Tongue (tissue), 2 donors: ENCODE measurements around the gene TMEM131. TPM values are rescaled to one million over a fixed set of nuclear protein-coding genes. Genes with fewer than 3 reads are reported as not detected.

ENCODE experiments used
- DNase-seq: peaks from one replicate; pipeline ENCODE4 v3.0.0-alpha.2; 2015
- total RNA-seq: library from RNA; depleted of rRNA; stranded (reverse); fragments of >200 nt; gene quantifications from one replicate; pipeline ENCODE4 v1.2.3, GENCODE V29; 2014

Gene TMEM131
- total RNA-seq, 1 donor from 2014 or later, result 60.6 TPM

DNA sequence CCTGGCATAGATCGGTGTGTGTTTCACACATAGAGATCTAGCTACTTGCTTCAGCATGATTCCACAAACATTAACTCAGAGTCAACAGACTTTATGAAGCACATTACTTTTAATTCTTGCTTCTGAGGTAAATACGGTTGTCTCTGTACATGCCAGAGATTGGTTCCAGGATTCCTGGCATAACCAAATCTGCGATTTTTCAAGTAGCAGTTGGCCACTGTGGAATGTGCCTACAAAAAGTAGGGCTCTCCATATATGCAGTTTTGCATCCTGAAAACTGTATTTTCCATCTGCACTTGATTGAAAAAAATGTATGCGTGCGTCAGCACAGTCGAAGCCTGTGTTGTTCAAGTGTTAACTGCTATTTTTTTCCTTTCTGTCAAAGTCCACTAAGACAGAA lies 197.3 kb downstream of the TMEM131 start:
- no peak for DNase-seq

DNA sequence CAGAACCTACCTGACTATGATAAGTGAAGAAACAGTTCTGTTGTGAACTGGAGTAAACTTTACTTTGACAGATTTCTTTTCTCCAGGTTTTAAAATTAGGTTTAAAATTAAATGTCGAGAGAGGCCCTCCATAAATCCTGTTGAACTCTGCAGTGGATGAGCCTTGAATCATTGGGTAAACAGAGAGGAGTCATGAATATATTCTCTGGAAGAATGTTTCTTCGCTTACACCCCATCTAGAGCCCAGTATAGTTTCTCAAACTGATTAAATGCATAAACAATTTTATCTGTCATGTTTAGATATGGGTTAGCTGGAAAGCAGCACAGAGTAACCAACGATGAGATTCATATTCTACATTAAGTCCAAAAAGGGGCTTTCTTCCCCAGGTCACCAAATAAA lies 198.4 kb downstream of the TMEM131 start:
- no peak for DNase-seq

DNA sequence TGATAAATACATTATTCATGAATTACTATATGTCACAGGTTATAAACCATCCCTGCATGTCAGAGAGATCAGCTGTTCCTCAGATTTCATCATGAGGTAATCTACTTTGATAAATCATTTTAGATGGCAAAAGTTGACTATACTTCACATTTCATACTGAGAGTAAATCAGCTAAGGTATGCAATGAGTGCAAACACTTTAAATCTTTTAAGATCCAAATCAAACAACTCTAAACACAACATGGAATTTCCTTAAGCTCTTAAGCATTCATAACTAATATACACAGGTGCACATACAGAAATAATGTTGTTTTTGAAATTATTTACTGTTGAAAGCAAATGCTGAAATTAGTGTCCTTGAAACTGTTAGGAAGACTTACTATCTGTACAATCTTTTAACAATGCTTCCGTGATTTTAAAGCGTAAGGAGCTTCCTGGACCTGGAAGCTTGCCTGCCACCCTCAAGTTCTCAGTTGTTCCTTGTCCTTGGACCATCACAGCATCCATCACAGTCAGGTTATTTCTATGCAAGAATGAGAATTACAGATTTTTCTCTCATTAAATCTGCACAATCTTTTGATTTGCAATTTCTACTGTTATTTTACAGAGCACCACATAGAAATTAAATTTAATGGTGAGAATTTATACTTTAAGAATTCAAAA lies 199.2 kb downstream of the TMEM131 start:
- DNase-seq, result peak; percentile 3

DNA sequence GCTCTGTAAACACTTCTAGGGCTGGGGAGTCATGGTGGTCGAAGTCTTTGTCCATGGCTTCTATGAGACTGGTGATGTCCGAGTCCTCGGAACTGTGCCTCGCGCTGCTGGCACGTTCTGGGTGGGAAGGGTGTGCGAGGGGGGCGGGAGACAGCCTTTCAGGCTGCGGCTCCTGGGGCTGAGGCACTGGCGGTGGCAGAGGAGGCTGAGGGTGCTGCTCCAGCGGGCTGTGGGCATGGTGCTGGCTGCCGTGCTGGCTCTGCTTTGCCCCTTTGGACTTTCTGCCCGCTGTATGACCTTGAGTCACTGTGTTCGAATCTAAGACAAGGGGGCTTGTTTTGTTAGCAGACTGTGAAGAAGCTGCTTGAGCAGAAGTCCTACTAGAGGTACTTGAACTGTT lies 203.3 kb downstream of the TMEM131 start:
- no peak for DNase-seq

DNA sequence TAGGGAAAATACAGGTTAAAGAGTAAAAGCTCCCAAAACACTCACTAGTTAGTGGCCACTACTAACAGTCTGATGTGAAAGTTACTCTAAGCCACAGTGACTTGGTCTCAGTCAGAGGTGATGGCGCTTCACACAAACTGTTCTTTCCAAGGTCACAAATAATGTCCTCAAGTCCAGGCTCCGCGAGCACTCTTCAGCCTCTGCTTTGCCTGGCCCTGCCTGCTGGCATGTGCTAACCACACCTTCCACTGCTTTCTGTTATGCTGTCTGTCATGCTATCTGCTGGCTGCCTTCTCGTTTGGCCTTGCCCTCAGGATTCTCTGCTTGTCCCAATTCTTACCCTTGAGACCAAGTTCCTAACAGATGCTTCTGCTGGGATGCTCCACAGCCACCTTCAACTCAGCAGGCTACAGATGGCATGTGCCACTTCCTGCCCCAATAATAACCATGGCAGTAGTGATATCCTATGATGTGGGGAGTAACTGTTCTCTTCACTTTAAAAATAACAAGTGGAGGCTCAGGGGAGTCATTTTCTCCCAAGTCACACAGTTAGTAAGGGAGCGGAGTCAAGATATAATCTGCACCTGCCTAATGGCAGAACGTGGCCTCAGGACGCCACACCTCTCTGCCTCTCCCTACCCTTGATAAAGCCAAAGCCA lies 206.6 kb downstream of the TMEM131 start:
- no peak for DNase-seq

DNA sequence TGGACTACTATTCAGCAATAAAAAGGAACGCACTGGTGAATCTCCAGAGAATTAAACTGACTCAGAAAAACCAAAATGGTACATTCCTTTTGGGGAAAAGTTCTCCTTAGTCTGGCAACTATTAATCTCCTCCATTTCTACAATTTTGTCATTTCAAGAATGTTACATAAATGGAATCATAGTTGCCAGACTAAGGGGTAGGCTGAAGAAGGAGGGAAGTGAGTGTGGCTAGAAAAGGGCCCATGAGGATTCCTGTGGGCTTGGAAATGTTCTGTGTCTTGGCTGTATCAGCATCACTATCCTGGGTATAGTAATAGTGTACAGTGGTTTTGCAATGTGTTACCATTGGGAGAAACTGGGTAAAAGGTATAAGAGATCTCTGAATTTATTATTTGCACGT lies 209.9 kb downstream of the TMEM131 start:
- no peak for DNase-seq

DNA sequence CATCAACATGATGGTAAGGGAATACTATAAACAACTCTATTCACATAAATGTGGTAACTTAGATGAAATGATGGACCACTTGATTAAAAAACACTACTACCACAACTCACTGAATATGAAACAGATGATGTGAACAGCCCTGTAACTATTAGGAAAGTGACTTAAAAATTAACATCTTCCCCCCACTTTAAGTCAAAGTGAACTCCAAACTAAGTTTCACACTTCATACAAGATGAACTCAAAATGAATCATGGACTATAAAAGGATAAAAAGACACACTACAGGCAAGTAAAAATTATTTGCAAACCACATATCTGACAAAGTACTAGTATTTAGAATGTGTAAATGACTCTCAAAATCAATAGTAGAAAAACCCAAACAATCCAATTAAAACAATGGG lies 210.8 kb downstream of the TMEM131 start:
- DNase-seq, result no peak

DNA sequence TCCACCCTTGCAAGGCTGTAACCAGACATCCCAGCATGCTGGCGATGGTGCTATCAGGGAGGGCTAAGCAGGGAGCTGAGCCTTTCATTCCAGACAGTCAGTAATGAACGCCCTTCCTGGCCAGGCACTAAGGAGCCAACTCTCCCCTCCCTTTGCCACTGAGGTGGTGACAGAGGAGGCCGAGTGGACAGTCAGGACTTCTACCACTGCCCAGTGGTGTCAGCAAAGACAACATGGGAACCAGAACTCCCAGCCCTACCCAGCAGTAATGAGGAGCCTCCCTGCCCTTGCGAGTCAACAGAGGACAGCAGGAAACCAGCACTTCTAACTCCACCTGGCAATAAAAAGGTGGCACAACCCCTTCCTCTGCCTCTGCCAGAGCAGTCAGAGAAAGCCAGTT lies 213.8 kb downstream of the TMEM131 start:
- no peak for DNase-seq

DNA sequence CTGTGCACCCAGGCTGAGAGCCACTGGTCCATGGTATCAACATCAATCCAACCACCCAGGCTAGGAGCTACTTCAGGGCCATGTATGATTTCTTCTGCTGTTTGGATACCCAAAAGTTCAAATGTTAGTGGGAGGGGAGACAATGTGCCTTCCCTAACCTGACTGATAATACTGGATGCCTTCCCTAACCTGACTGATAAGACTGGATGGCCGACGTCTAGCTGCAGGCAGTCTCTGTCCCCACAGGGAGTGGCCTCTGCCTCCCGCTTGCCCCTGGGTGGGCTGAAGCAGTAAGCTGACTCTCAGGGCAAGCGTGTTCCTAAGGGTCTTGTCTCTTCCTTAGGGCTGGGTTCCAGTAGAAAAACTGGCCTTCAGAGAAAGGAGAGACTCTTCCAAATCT lies 216.6 kb downstream of the TMEM131 start:
- DNase-seq, result no peak

DNA sequence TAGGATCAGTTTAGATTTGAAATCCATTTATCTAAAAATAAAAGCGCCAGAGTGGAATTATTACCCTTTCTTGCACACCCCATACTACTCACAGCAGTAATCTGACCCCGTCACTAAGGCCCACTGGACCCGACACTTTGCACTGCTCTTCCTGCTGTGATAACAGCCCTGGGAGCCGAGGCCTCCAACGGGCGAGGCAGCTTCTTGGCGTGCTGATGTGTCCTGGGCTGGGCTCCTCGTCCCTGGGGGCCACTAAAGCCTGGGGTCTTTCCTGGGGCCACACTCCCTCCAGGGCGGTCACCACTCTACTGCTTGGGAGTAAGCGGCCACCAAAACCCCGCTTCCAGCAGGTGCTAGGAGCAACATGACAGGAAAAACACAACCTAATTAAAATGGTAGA lies 220.7 kb downstream of the TMEM131 start:
- no peak for DNase-seq

DNA sequence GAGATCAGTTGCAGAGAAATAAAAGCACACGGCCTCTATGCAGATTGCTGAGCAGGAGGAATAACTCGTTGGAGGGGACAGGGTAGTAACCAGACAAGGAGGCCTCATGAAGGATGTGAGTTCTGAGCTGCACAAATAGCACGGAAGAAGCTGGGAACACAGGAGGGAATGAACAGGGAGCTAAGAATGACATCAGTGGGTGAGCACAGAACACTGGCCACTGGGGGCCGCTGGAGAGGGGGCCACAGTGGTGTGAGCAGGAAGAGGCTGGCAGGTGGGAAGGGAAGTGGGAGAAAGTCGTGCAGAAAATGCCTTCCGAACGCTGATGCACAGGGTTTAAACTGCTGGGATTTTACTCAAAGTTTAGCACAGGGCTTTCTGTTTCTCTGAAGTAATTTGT lies 221.3 kb downstream of the TMEM131 start:
- peak; percentile 24 for DNase-seq

DNA sequence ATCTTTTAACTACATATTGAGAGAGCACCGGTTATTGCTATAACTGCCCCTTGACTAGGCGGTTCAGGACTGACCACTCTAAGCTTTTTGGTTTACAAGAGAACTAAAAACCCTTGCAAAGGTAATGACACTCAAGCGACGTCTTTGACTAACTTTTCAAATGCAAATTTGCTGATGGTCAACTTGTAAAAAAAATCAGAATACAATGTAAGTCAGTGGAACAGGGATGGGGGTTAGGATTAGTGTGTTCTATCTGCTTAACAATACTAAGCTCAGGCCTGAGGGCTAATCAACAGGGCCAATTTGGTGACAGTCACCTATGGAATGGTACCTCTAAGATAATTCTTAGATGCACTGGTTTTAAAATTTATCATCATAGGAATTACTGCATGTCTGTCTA lies 225.3 kb downstream of the TMEM131 start:
- DNase-seq, result no peak

DNA sequence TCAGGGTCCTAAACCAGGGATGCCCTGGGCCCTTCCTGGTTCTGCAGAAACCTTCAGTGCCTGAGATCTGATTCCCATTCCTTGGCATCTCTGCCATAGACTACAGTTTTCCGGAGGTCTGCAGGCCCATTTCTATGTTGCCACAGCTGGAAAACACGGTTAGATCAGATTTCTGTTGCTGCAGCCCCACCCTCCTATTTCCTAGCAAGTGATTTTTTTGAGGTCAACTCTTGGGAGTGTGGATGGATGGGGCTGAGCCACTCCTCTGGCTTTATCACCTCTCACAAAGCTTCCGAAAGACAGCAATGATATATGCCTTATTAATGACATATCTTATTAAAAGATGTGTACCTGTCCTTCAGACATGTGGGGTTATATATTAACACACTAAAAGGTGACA lies 226.0 kb downstream of the TMEM131 start:
- DNase-seq, result no peak

DNA sequence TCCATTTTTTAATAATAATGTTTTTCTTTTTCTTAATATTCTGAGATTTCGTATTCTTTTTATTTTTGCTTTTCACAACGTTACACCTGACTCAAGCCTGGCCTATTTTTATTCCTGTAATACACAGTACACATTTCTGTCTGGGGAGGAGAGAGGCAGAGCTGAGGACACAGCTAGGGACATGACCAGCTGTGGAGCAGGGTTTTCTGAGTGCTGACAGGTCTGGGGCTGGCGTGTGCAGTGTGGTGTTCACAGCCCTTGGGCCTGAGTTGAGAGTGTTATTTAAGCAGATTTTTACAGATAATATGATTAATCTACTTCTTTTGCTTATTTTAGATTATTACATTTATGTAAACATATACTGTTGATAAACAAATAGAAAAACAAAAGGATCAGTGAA lies 226.4 kb downstream of the TMEM131 start:
- DNase-seq, result peak; percentile 33

DNA sequence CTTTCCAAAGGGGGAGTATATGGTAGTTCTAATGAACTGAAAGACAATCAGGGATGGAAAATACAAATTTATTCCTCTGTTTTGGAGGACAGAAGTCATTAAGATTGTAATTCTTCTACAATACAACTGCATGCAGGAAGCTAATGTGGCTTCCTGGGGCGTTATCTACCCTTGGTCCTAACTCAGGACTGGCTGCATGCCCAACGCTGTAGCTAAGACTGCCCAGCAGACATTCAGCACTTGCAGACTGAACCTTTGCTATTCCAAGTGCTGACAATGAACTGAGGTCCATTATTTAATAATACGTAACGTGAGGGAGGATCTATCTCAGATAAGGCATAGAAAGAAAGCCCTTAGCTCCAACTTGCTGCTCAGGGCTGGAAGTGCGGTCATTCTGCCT lies 229.2 kb downstream of the TMEM131 start:
- DNase-seq, result no peak

DNA sequence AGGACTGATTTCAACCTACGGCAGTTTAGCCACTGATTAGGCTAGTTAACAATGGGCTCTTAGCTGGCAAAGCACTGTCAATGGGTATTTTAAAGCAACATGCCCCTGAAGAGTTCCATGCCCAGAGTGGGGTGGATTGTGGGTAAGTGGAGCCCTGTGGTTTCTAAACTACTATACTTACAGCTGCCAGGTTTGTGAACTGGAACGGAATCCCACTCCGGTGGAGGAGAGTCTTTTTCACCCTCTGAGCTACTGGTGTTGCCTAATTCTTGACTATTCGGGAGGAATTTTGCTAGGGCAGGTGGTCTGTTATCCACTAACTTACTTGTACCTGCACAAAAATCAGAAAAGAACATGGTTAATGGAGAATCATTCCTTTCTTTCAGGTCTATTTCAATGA lies 229.8 kb downstream of the TMEM131 start:
- no peak for DNase-seq

DNA sequence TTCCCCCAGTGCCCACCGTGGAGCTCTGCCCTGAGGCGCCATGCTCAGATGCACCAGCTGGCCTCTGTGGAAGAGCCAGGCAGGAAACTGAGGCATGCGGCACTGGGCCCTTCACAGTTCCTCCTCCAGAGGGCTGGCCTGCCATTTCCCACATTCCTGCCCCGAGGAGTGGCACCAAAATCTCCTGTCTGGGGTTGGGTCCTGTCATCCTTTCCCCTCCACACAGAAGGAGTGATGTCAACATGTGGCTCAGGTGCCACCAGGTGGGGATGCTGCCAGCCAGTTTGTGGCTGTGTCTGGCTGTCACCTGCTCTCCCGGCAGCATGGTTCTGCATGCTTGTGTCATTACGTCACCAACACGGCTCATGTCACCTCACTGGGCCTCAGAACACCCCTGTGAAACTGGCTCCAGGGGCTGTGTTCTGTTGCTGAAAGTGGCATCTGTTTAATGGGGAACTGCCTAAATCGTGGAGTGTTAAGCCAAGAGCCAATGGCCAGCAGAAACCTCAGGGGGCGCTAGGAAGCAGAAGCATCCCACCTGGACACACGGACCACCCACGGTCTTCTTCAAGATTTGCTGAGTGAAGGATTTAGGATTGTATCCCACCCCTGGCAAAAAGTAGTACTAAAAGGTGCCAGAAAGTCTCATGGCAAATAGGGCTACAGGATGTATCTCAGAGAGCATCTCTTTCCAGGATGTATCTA lies 231.0 kb downstream of the TMEM131 start:
- no peak for DNase-seq

DNA sequence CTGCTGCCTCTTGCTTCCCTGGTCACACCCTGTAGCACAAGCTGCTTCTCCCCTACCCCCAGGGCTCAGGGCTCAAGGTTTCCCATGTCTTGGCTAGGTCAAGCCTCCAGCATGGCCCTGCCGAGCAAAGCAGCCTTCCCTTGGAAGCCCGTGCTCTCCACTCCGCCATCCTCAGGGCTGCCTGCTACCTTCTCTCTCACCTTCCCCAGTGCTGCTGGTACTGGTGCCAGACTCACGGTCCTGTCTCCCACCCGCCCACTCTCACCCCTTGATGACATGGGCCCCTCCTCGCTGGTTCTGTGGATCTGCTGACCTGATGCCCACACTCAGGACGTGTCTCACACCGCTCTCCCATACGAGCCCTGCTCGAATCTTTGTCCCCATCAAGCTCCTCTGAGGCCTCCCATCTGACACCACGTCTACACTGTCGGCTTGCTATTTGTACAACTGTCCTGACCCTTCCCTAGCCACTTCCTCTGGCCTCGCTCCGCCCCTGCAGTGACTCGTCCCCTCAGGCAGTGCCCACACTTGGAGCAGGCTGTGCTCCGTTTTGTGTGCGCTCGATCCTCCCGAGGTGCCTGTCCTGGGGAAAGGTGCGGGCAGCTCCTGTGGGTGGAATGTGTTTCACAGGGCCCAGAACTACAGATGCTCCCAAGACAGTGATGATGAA lies 232.4 kb downstream of the TMEM131 start:
- DNase-seq, result no peak

DNA sequence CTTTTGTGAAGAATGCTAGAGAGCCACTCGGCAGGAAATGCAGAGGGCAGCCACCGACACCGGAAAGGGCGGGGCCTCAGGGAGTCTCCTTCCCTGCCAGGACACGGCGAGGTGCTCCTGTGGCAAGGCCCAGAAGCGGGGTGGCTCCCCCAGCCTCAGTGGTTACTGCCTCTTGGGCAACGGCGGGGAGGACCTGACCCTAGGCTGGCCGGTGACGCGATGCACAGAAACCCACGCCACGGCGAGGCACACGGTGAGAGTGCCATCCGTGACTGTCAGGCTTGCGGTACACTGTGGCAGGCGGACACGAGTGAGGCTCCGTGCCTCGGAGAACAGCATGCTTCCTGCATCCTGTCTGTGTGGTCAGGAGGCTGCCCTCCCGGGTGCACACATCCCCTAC lies 234.6 kb downstream of the TMEM131 start:
- no peak for DNase-seq

DNA sequence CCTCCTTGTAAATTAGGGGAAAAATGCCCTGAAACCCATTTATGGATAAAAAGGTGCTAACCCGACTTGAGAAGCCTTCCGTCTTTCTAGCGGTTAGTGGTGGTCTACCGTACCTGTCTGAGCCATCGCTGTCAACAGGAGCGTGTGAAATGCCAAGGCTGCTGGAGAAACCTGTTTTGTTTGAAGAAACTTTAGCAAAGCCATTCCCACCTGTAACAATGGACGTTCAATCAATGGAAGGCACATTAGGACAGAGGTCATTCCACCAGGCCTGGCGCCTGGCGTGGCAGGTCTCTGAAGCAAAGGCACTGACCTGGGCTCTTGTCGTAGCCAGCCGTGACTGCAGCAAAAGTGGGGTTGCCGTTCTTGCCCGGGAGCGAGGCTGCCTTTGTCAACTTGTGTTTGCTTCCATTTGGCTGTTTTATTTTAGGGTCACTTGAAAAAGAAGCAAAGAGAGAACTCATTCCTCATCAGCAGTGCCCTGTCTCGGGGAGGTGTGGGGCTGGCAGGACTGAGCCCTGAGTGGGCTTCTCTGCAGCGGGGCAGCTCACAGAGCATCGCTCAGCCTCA lies 235.2 kb downstream of the TMEM131 start:
- DNase-seq, result no peak

DNA sequence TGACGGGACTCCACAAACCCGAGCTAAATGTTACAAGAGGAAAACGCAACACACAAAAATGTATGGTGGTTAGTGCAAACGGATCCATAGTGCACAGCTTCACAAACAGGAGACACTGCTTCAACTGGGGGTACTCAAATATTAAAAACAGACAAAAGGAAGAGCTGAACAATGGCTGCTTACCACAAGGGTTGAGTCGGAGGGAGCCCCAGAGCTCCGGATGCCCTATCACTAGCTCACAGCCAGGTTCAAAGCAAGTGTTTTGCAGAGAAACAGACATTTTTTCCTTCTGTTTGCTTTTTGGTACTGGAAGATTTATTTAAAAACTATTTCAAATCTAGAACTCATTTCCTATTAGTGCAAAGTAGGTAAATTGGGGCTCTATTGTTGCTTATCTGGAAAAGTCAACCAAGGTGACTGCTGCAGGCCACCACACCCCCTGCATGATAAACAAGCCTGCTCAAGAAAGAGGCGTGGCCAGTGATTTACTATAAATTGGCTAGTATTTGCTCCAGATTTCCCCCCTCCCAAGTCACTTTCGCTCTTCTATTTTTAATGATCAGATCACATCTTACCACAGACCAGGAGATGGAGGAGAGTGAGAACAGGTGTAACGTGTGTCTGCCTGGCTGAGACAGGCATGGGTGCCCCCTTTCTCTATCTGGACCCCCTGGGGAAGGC lies 235.9 kb downstream of the TMEM131 start:
- DNase-seq, result no peak

DNA sequence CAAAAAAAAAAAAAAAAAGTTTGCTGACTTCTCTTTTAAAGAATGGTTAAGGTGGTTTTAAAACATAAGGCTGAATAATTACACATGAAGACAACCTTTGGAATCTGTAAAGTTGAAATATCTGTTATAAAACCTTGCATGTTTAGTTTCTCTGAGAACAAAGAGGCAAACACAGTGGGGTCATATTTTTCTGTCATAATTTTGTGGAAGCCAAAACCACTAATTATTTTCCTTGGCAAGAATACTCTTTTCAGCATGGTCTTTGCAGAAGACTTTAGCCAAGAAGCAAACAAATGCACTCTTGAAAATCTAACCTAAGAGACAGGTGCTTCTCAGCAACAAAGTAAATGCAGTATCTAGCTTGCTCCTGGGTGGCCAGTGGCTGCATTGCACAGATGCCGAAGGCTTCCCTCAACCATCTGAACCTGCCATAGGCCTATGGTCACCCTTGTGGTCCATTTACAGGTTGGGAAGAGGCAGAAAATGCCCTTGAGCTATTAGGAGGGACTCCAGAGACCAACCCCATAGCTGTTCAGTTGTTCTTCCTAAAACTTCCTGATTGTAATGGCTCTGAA lies 237.5 kb downstream of the TMEM131 start:
- peak; percentile 24 for DNase-seq
